Stimulated activated memory B cell treated with anti-CD40 and anti-IgM and Interleukin-4, amounts not matched to agents 10 μg/mL and 1 μg/mL and 100 μg/mL, for 72 hours (primary cell): ENCODE measurements around the gene ADRM1.

Source experiments
- ATAC-seq: fragments of 150-1000 bp; cut with Tn5 transposase; 2 replicates; pipeline ENCODE4 v1.10.0; 2021
- H3K27ac Mint-ChIP-seq: one replicate; pipeline ENCODE4 v1.8.0; 2022; ENCODE audit warnings: mild to moderate bottlenecking, mixed read lengths
- H3K27me3 Mint-ChIP-seq: one replicate; pipeline ENCODE4 v1.8.0; 2022; ENCODE audit warnings: mixed read lengths
- H3K36me3 Mint-ChIP-seq: one replicate; pipeline ENCODE4 v1.8.0; 2022; ENCODE audit warnings: mixed read lengths
- H3K4me1 Mint-ChIP-seq: one replicate; pipeline ENCODE4 v1.8.0; 2022; ENCODE audit warnings: mixed read lengths
- H3K4me3 Mint-ChIP-seq: one replicate; pipeline ENCODE4 v1.8.0; 2022; ENCODE audit warnings: mild to moderate bottlenecking, moderate library complexity, mixed read lengths
- H3K9me3 Mint-ChIP-seq: one replicate; pipeline ENCODE4 v1.8.0; 2022; ENCODE audit warnings: mixed read lengths

The ADRM1 gene, protein sequence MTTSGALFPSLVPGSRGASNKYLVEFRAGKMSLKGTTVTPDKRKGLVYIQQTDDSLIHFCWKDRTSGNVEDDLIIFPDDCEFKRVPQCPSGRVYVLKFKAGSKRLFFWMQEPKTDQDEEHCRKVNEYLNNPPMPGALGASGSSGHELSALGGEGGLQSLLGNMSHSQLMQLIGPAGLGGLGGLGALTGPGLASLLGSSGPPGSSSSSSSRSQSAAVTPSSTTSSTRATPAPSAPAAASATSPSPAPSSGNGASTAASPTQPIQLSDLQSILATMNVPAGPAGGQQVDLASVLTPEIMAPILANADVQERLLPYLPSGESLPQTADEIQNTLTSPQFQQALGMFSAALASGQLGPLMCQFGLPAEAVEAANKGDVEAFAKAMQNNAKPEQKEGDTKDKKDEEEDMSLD

GRCh38 chr20:62302341-62303061 is at the start of gene ADRM1:
TSS of gene ADRM1 (plus strand) at chr20:62302997. CDS start at chr20:62303569, 572 bp downstream.
- Mint-ChIP-seq H3K36me3 (peaks cover 33% of the 10 kb centered on the region), H3K27ac (peak within 1 kb of the TSS; percentile 99), H3K4me1 (peaks cover 45% of the 10 kb centered on the region), H3K9me3 (no peaks in the 10 kb centered on the region), H3K27me3 (no peaks in the 10 kb centered on the region), H3K4me3 (peak within 1 kb of the TSS; percentile 97)
- peak; percentile 94 for ATAC-seq

DNA sequence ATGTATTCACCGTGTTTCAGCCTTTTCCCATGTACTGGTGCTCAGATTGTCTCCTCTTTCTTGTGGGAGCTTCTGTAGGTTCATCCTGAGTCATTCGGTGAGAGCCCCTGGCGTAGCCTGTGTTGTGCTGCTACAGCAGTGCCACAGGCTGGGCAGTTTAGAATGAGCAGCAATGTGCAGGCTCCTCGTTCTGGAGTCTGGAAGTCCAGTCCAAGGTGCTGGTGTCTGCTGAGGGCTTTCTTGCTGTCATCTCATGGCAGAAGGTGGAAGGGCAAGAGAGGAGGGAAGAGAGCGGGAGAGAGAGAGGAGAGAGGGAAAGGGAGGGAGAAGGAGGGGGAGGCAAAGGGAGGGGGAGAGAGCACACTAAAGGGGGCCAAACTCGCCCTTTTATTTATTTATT is 49.4 kb upstream of the ADRM1 start:
- no peak for ATAC-seq
- Mint-ChIP-seq H3K9me3 (no peaks in the 10 kb centered on the region), H3K36me3 (peaks cover 15% of the 10 kb centered on the region), H3K27ac (no peak overlapping the region), H3K4me3 (no peak overlapping the region), H3K4me1 (peaks cover 34% of the 10 kb centered on the region), H3K27me3 (no peaks in the 10 kb centered on the region)

GRCh38 chr20:62254021-62254724 is 48.6 kb upstream of the ADRM1 start:
- no peaks in the 10 kb centered on the region for H3K27me3 Mint-ChIP-seq
- peaks cover 18% of the 10 kb centered on the region for H3K36me3 Mint-ChIP-seq
- ATAC-seq = no peak
- H3K9me3 Mint-ChIP-seq = no peaks in the 10 kb centered on the region
- peak overlapping the region; percentile 59 for H3K27ac Mint-ChIP-seq
- peaks cover 28% of the 10 kb centered on the region for H3K4me1 Mint-ChIP-seq
- H3K4me3 Mint-ChIP-seq = no peak overlapping the region

- no peak overlapping the region for H3K4me3 Mint-ChIP-seq
- peaks cover 16% of the 10 kb centered on the region for H3K4me1 Mint-ChIP-seq
- no peaks in the 10 kb centered on the region for H3K9me3 Mint-ChIP-seq
- peaks cover 34% of the 10 kb centered on the region for H3K36me3 Mint-ChIP-seq
- H3K27me3 Mint-ChIP-seq = no peaks in the 10 kb centered on the region
- no peak for ATAC-seq
- H3K27ac Mint-ChIP-seq = no peak overlapping the region
Observed at GRCh38 chr20:62255976-62256375, 46.8 kb upstream of the ADRM1 start.

- peaks cover 11% of the 10 kb centered on the region for H3K4me1 Mint-ChIP-seq
- H3K27me3 Mint-ChIP-seq = no peaks in the 10 kb centered on the region
- H3K4me3 Mint-ChIP-seq = no peak overlapping the region
- no peak overlapping the region for H3K27ac Mint-ChIP-seq
- H3K36me3 Mint-ChIP-seq = peaks cover 53% of the 10 kb centered on the region
- ATAC-seq = no peak
- H3K9me3 Mint-ChIP-seq = no peaks in the 10 kb centered on the region
Observed at GRCh38 chr20:62258499-62259293, 44.1 kb upstream of the ADRM1 start.

GRCh38 chr20:62259294-62259565 is 43.6 kb upstream of the ADRM1 start:
- peaks cover 8% of the 10 kb centered on the region for H3K4me1 Mint-ChIP-seq
- no peak overlapping the region for H3K27ac Mint-ChIP-seq
- ATAC-seq = no peak
- peaks cover 59% of the 10 kb centered on the region for H3K36me3 Mint-ChIP-seq
- H3K27me3 Mint-ChIP-seq = no peaks in the 10 kb centered on the region
- no peaks in the 10 kb centered on the region for H3K9me3 Mint-ChIP-seq
- no peak overlapping the region for H3K4me3 Mint-ChIP-seq

DNA sequence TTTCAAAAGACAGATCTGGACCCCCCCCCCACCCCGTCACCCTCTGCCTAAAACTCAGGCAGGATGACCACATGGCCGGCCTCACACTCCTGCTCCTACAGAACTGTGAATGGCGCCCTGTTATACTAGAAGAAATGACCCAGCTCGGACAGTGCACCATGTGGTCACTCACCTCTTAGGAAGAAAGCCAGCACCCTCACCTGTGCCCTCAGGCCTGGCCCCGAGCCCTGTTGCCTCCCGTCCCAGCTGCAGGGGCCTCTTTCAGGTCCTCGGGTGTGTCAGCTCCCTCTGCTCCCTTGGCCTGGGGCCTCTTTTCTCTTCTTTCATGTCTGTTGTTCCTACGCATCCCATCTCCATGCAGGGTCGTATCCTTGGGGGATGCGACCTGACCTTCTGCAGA is 40.7 kb upstream of the ADRM1 start:
- ATAC-seq = no peak
- Mint-ChIP-seq H3K27me3 (no peaks in the 10 kb centered on the region), H3K4me1 (no peaks in the 10 kb centered on the region)

GRCh38 chr20:62263396-62263795 is 39.4 kb upstream of the ADRM1 start:
- Mint-ChIP-seq H3K4me1 (no peaks in the 10 kb centered on the region), H3K9me3 (no peaks in the 10 kb centered on the region), H3K27me3 (no peaks in the 10 kb centered on the region), H3K27ac (no peak overlapping the region), H3K36me3 (peaks cover 76% of the 10 kb centered on the region), H3K4me3 (no peak overlapping the region)
- ATAC-seq = no peak

More for the DNA sequence above, 40.7 kb upstream of the ADRM1 start:
- Mint-ChIP-seq H3K36me3 (peaks cover 77% of the 10 kb centered on the region), H3K9me3 (no peaks in the 10 kb centered on the region), H3K27ac (no peak overlapping the region), H3K4me3 (no peak overlapping the region)

- Mint-ChIP-seq H3K4me3 (no peak overlapping the region), H3K36me3 (peaks cover 71% of the 10 kb centered on the region), H3K9me3 (no peaks in the 10 kb centered on the region), H3K27me3 (no peaks in the 10 kb centered on the region), H3K4me1 (no peaks in the 10 kb centered on the region), H3K27ac (no peak overlapping the region)
- ATAC-seq = no peak
Observed at GRCh38 chr20:62265365-62265764, 37.4 kb upstream of the ADRM1 start.

DNA sequence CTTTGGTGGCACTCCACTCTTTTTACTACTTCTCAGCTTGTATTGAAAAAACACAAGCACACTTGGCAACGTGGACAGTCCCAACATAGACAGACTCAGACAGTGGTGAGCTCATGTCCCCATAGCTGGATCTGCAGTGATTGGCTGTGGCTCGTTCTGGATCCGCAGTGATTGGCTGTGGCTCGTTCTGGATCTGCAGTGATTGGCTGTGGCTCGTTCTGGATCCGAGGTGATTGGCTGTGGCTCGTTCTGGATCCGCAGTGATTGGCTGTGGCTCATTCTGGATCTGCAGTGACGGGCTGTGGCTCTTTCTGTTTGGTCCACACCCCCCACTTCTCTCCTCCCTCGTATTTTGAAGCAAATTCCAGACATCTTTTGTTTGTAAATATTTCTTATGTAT is 36.5 kb upstream of the ADRM1 start:
- Mint-ChIP-seq H3K9me3 (no peaks in the 10 kb centered on the region), H3K36me3 (peaks cover 72% of the 10 kb centered on the region)

GRCh38 chr20:62266851-62267250 is 35.9 kb upstream of the ADRM1 start:
- no peak overlapping the region for H3K27ac Mint-ChIP-seq
- no peaks in the 10 kb centered on the region for H3K27me3 Mint-ChIP-seq
- ATAC-seq = no peak
- peaks cover 73% of the 10 kb centered on the region for H3K36me3 Mint-ChIP-seq
- H3K4me1 Mint-ChIP-seq = no peaks in the 10 kb centered on the region
- H3K4me3 Mint-ChIP-seq = no peak overlapping the region
- H3K9me3 Mint-ChIP-seq = no peaks in the 10 kb centered on the region

More for the DNA sequence above, 36.5 kb upstream of the ADRM1 start:
- Mint-ChIP-seq H3K4me3 (no peak overlapping the region), H3K4me1 (no peaks in the 10 kb centered on the region), H3K27ac (no peak overlapping the region), H3K27me3 (no peaks in the 10 kb centered on the region)
- no peak for ATAC-seq

DNA sequence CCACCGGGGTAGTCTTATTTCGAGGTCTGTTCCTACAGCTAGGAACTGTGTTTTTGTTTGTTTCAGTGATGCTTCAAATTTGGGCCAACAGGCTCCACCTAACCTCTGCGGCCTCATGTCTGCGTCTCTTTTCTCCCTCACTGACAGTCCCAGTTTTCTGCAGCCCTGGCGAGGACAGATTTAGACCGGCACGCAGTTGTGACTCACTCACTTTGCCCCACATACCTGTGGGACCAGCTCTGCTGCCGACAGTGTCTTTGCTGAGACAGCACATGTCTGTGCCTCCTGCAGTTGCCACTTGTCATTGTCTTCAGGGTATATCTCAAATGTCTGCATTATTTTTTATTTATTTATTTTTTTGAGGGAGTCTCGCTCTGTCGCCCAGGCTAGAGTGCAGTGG is 35.3 kb upstream of the ADRM1 start:
- Mint-ChIP-seq H3K36me3 (peaks cover 71% of the 10 kb centered on the region), H3K27ac (no peak overlapping the region), H3K27me3 (no peaks in the 10 kb centered on the region), H3K4me3 (no peak overlapping the region), H3K4me1 (no peaks in the 10 kb centered on the region), H3K9me3 (no peaks in the 10 kb centered on the region)
- no peak for ATAC-seq

DNA sequence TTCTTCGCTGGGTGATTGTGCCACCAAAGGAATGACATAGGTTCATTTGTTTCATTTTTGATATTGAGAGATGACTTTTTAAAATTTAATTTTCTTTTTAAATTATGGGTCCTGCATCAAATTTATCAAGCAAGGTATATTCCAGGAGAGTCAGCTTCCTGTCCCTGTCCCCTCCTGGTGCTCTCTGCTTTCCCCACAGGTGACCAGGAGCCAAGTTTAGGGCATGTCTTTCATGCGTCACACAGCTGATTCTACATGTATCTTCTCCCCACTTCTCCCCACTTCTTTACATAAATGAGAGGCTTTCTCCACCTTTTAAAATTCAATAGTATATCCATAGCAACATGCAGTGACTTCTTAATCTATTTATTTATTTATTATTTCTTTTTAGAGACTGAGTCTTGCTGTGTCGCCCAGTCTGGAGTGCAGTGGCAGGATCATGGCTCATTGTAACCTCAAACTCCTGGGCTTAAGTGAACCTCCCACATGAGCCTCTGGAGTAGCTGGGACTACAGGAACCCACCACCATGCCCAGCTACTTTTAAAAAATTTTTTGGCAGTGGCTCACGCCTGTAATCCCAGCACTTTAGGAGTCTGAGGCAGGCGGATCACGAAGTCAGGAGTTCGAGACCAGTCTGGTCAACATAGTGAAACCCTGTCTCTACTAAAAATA is 34.4 kb upstream of the ADRM1 start:
- ATAC-seq = no peak
- no peak overlapping the region for H3K4me3 Mint-ChIP-seq
- H3K36me3 Mint-ChIP-seq = peaks cover 75% of the 10 kb centered on the region
- no peaks in the 10 kb centered on the region for H3K9me3 Mint-ChIP-seq
- H3K4me1 Mint-ChIP-seq = no peaks in the 10 kb centered on the region
- H3K27ac Mint-ChIP-seq = no peak overlapping the region
- H3K27me3 Mint-ChIP-seq = no peaks in the 10 kb centered on the region

DNA sequence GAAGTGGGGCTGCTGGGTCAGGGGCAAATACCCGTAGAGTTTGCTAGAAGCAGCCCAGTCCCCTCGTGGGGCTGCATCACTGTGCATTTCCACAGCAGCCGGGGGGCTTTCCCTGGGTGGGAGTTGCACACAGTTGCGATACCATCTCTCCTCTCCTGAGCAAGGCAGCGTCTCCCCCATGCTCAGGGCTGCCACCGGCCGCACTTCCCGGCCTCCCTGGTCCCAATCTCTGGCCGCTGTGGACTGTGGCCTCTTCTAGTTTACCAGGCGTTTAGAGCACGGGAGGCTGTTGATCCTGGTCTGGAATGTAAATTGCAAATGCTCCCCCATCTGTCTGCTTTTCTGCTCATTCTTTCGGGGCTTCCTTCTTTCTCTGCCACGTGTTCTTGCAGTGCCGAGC is 33.4 kb upstream of the ADRM1 start:
- H3K27ac Mint-ChIP-seq = no peak overlapping the region
- peaks cover 75% of the 10 kb centered on the region for H3K36me3 Mint-ChIP-seq
- peaks cover 8% of the 10 kb centered on the region for H3K4me1 Mint-ChIP-seq
- no peak overlapping the region for H3K4me3 Mint-ChIP-seq
- H3K27me3 Mint-ChIP-seq = no peaks in the 10 kb centered on the region
- no peaks in the 10 kb centered on the region for H3K9me3 Mint-ChIP-seq
- ATAC-seq = no peak
